NCI-H2107 (cell line): ENCODE measurements around the gene POU2AF1.

Experiments used
- DNase-seq: peaks from one replicate; lab custom pipeline; 2025; lab: John Stamatoyannopoulos, UW

The POU2AF1 gene

DNA sequence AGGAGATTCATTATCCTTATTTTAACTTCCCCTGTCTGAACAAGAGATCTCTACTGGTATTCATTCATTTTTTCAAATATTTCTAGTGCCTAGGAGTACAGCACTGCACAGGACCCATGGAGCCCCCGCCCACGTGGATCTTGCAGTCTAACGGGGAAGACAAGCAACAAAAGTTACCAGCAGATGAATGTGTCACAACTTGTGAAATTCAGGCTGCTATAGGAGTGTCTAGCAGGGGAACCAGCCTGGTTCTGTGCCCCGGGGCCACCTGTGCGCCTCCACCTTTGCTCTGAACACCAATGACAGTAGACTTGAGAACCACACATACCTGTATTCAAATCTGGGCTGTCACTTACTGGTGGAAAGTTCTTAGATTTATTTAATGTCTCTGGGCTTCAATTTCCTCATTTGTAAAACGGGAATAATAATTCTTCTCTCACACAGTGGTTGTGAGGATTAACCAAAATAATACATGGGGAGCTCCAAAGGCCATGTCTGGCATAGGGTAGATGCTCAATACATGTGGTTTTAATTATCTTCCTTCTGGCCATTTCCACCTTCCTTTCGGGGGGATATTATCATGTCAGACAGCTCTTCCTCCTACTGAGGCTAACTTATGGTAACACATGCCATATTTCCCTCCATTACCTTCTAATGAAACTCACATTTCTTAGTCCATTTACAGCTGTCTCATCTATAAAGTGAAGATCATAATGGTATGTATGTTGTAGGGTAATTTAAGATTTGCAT, 17.8 kb downstream of the POU2AF1 start:
- DNase-seq = no peak

DNA sequence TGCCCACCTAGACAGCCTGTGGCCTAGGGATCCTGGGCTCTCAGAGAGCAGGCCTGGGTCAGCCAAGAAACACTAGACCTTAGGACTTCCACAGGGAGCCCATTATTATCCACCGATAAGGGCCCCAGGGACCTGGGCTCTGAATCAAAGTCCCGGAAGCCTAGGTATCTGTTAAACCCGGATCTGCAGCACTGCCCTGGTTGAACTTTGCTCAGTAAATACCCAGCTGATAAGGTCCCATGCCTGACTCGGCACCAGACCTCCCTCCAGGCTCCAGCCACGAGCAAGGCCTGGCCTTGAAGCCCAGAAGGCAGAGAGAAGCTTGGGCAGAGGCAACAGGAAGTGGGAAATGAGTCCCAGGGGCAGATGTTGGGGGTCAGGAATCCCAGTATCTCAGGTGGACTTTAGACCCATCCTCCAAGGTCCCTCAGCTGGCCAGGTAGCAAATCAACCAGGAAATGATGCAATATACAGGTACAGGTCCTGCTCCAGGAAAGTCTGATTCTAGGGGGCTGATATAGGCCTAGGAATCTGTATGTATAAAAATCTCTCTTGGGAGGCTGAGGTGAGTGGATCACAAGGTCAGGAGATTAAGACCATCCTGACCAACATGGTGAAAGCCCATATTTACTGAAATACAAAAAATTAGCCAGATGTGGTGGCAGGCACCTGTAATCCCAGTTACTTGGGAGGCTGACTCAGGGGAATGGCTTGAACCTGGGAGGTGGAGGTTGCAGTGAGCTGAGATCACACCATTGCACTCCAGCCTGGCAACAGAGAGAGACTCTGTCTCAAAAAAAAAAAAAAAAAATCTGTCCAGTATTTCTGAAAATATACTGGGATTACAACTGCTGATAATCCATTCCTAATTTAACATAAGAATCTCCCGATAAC, 18.7 kb downstream of the POU2AF1 start:
- no peak for DNase-seq

DNA sequence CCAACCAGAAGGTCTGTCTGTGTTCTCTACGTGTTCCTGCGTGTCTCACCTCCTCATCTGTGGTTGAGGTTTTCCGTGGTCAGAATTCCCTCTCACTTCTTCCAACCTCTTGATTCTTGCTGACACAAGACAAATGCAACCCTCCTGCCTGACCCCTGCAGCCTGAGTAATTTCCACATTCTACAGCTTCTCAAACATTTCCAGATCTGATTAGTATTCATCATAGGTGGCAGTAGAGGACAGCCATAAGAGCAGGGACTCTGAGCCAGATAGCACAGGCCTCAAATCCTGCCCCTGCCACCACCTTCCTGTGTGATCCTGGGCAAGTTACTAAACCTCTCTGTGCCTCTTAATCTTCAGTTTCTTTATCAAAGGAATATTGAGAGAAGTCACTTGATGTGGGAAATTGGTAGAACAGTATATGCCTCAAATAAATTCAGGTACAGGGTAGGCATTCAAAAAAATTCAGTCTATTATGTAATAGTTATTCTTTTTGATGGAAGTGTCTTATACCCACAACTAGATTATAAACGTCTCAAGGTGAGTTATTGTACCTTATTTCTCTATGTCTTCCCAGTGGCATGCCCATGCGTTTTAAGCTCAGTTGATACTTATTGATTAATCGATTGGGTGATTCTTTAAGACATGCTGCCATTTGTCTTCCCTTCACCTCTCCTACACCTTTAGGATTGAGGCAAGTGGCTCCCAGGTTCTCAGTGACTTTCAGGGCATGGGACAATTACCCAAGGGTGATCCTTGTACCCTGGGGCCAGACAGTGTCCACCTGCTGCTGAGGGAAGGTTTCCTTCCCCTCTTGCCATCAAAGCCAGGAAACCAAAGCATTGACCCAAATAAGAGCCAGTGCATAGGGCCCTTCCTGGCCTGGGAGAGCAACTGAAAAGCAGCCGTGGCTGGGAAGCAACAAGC, 19.6 kb downstream of the POU2AF1 start:
- no peak for DNase-seq

DNA sequence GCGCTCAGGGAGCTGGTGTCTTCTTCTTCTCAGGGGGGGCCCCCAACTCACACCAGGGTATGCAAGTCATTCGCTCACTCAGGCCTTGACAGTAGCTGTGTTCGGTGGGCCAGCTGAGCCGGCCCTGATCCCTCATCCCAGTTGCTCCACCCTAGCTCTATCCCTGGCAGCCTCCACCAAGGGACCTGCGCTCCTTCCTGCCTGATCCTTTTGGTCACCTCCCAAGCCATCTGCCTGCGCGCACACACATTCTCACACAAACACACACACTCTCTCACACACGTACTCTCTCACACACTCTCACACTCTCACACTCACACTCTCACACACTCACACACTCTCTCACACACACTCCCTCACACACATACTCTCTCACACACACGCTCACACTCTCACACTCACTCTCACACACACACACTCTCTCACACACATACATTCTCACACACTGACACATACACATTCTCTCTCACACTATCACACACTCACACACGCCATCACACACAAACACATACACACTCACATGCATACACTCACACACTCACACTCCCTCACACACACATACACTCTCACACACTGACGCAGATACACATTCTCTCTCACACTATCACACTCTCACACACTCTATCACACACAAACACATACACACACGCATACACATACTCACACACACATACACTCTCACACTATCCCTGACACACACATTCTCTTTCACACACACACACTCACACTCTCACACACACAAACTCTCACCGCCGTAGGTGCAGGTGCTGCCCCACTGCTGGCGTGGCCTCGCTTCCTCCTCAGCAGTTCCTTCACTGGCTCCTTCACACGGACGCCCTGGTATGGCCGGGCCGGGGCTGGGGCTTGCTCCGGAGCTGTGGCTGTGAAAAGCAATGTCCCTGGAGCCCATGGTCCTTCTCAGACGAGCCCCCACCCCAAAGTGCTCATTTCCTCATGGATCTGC, 20.8 kb downstream of the POU2AF1 start:
- DNase-seq = no peak

DNA sequence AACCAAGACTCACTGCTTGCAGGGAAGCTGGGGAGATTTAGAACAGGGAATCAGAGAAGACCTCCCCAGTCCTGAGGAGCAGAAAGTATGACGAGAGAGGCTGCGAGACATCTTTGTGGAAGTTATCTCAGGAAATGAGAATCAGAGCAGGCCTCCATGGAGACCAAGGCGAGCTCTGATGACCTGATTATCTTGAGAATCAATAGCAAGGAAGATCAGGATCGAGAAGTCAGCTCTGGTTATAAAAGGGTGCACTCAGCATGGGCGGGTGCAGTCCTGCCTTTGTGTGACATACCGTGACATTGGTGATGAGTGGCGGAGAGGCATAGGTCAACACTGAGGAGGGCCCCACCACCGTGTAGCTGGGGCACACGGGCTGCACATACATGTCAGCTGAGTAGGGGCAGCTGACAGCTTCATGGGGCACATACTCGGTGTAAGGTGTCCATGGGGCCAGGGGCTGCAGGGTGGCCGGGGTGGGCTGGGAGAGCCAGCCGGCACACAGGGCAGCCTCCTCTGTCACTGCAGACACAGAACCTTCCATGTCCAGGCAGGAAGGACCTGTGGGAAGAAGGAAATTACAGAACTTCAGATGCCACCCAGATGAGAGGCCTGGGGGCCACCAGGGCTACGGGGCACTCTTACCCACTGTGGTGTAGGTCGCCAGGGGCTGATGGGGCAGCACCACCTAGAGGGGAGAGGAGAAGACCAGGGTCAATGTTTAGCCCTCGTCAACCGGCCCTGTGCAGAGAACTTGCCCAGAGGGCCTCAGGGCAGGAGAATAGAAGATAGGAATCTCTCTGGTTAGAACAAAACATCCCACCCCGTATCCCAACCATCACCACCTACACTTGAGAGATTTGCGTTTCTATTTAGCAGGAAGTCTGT, 21.7 kb downstream of the POU2AF1 start:
- DNase-seq = no peak

DNA sequence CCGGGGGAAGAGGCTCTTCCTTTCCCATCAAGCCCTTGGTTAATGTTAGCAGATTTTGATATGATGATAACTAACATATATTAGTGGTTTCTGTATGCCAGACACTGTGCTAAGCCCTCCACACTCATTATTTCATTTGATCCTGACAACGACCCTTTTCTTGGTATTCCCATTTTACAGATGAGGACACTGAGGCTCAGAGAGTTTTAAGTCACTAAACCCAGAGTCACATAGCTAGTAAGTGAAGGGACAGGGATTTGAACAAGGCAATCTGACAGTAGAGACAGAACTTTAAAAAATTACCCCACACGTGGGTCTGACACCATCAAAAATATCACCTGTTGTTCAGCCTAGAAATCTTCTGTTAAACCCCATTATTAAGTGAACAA, 22.4 kb downstream of the POU2AF1 start:
- no peak for DNase-seq

DNA sequence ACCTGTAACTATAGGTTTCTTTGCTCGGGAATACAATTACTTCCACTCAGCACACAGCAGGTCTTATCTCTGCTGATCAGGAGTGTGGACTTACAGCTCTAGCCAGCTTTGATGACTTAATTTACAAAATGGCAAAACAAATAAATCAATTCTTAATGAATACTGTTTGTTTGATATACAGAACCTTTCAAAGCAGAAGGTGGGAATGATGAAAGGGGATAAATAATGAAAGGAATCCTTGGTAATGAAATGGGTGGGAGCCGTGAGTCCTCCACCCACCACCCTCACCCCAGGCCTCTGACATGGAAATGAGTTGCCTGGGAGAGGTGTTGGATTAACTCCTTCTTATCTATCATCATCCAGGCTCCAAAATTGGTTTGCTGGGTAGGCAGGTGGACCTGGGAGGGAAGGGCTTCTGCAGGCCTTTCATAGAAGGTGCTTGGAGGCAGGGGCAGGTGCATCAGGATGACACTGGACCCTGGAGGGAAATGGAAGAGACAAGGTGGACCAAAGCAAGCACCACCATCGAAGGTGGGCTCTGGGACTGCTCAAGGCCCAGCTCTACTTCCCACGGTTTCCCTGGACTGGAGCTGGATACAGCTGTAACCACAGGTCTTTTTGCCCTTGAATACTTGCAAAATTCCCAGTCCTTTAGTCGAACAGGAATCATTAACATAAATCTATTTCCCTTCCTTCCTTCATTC, 23.0 kb downstream of the POU2AF1 start:
- DNase-seq = no peak

DNA sequence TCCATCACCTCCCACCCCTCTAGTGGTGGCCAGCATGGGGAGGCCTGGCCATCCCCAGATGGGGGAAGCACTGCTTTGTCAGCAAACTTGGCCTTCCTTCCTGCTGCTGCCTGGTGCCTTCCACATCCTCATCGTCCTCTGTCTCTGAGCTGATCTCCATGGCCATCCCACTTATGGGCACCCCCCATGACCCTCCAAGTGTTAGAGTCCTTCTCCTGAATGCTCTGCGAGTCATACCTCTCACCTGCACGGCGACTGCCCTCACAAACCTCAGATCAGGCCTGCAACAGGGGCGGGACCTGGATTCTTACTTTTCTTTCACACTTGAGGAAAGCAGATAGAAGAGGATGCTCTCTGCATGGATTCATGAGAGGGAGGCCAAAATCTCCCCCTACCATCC, 24.0 kb downstream of the POU2AF1 start:
- DNase-seq = no peak

DNA sequence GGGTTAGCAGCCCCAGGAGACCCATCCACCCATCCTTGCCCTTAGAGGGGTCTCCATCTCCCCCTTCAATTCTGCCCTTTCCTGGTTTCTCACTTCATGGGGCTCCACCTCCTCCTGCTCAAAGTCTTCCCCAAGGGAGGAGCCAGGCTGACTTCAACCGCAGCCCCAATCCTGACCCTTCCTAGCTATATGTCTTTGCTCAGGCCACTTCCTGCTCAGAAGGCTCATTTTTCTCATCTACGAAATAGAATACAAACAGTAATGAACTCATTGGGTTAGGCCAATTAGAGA, 24.5 kb downstream of the POU2AF1 start:
- no peak for DNase-seq

DNA sequence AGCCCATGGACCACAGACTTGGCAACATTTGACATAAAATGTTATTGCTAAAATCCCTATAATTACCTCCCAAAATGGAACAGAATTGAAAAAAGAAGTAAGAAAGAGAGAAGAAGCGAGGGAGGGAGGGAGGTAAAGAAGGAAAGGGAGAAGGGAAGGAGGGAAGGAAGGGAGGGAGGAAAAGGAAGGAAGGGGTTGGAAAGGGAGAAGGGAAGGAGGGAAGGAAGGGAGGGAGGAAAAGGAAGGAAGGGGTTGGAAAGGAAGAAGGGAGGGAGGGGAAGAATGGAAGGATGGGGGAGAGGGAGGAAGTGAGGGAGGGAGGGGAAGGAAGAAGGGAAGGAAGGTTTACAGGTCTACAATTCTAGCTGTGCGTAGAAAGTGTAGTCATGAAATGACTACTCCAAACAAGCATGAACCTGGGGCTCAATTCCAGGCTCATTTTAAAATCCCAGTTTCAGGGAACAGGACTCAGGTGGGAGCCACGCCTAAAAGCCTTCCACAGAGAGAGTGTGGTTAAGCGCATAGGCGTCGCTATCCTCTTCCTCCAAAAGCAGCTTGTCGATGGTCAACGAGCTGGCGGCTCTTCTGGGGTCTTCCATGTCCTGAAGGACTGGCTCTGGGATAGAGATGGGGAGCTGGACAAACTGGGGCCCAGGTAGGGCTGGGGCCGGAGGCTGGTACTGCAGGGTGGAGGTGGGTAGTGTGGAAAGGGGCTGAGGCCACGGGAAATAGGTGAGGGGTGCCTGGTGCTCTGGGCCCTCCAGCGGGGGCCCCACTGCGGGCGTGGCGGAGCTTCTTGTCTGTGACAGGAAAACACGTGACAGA, 25.1 kb downstream of the POU2AF1 start:
- no peak for DNase-seq

DNA sequence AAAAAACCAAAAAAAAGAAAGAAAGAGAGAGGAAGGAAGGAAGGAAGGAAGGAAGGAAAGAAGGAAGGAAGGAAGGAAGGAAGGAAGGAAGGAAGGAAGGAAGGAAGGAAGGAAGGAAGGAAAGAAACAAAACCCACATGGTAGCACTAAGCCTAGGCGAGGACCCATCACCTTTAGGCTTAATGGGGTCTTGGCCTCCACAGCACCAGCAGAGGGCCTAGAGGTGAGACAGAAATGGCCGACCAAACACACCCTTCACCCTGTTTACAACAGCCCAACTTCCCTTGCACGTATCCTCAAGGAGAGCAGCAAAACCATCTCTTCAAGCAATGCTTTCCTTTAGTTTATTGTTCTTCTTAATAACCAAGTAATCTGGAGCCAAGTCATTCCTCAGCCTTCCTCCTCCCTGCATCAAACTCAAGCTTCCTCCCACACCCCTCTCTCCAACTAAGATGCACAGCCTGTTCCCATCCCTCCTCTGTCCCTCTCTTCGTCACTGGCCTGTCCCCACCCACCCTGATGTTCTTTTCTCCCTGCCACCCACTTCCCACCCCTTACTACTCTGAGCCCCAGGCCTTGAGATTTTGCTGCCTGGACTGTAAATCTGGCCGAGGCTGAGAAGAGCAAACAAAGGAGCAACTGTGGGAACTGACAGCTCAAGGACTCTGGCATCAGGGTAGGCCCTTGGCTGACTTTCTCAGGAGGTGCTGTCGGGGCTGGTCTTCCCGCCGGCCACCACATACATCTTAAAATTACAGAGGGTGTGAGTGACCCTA, 26.0 kb downstream of the POU2AF1 start:
- no peak for DNase-seq

DNA sequence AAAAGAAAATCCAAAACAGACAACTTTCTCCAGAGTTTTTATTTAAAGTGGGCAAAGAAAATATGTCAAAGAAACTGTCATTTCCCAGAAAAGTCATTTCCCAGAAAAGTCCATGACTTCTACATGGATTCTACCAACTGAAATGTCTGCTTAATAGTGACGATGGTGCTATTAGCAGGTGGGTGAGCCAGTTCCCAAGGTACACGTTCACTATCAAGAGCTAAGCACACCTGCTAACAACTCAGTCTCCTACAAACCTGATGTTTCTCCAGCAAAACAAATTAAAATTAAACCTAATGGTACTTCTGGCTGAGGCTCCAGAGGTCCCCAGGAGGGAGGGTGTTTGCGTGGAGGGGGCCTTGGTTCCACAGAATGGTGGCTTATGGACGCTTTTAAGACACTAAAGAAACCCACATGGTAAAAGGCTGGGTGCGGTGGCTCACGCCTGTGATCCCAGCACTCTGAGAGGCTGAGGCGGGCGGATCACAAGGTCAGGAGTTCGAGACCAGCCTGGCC, 26.8 kb downstream of the POU2AF1 start:
- DNase-seq = no peak

DNA sequence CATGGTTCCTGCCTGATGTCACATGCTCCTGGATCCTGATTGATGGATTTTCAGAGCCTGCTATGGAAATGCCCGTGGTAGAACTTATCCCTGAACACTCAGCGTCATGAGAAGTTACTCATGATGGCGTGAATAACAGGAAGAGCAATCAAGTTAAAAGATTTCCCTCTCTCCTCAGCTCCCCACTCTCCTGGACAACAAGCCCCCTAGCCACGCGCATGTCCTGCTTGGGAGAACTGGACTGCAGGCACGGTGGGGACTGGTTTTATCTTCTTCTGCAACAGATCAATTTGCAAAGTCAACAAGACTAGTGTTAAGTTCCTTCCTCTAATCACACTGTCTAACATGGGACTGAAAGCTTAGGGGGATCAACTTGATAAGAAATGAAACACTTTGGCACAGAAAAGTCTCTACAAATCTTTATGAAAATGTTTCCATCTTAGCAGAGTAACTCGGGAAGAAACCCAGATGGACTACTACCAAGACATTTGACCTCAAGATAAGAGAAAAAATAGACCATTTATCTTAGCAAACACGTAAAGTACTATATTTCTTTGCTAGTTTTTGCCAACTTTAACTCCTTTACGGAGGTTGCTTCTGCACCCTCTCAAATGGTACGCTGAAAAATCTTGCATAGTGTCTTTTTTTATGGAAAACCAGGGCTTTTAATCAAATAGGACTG, 27.6 kb downstream of the POU2AF1 start:
- no peak for DNase-seq

DNA sequence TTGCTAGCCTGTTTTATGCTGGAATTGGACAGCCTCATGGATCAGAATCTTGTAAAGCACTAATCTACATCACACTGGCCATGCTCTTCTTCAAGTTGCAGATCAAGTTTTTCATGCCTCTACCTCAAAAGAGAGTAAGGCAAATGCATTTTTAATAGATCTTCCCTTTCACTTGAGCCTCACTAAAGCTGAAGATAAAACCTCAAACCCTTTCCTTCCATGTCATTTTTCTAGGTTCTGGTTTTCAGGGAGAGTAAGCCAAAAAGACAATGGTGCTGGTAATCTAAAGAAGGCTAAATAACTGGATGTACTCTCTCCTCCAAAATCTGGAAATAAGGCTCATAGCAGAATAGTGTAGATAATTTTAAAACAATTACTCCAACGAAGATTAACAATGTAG, 28.3 kb downstream of the POU2AF1 start:
- no peak for DNase-seq

DNA sequence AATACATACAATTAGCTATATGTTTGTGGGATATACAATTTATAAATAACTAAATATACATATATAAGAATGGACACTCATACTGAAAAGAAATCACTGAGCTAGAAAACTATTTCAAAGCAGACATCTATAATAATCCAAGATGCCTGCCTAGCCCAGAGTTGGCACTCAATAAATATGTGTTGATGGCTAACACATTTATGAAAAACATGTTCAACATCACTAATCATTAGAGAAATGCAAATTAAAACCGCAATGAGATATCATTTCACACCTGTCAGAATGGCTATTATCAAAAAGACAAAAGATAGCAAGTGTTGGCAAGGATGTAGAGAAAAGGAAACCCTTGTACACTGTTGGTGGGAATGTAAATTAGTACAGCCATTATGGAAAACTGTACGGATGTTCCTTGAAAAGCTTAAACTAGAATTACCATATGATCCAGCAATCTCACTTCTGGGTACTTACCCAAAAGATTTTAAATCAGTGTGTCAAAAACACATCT, 29.8 kb downstream of the POU2AF1 start:
- DNase-seq = no peak

DNA sequence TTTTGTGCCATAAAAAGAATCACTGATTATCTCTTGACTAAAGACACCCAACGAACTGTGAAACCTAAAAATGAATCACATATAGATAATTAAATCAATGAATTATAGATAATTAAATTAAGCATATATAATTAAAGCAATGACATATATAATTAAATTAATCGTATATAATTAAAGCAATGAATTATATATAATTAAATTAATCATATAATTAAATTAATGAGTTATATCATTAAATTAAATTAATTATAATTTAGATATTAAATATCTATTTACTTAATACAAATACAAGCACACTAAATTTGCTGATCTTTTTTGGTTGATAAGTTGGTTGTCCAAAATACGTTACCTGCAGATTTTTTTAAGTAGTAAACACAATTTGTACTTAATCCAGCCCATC, 30.9 kb downstream of the POU2AF1 start:
- no peak for DNase-seq

DNA sequence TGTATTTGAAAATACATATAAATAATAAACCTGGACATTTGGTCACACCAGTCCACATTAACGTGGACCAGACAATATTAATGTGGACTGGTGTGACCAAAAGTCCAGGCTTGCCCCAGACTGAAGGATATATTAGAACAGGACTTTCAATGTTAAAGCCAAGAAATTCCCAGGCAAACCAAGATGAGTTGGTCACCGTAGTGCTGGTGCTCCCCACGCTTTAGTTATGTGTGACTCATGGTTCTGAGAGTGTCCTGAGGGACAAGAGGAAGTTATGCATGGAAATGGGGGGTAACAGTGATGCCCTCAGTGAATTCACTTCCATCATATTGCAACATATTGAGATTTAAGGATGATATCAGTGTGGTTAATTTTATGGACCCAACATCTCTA, 31.4 kb downstream of the POU2AF1 start:
- no peak for DNase-seq
